ENCODE data around the gene ZDHHC24. TPM values are rescaled to one million over a fixed set of nuclear protein-coding genes. Genes with fewer than 3 reads are reported as not detected.
"Not testable (repeated sequence)": the region's sequence is repeated elsewhere in the genome, so short reads cannot be mapped to it uniquely, and the experiment has no call there.

Gene ZDHHC24
- total and polyA plus RNA-seq, 4 donors: 6.3 to 13.2 (median 8.0) TPM

DNA sequence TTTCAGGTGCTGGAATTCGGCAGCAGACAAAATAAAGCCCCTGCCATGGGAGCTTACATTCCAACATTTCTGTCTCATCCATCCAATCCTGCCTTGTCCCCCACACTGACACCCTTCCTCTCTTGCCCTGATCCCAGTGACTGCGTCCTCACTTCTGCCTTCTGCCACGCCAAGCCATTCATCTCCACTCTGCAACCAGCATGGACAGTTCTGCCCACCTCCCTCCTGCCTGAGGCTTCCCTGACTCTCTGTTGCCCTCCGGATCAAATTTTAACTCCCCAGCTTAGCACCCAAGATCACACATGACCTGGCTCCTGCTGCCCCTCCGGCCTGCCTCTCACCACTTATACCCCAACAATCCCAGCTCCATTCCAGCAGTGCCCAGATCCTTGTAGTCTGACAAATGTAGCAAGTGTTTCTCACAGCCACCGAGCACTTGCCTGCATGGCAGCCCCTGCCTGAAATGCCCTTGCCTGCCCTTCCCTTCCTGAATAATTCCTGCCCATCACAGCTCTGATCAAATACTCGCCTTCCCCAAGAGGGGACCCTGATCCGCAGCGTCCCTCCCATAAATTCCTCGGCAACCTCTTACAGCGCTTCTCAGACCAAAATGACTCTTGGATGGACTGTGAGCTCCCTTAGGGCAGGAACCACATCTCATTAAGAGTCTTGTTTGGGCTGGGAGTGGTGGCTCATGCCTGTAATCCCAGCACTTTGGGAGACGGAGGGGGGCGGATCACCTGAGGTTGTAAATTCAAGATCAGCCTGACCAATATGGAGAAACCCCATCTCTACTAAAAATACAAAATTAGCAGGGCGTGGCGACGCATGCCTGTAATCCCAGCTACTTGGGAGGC is 3.2 kb upstream of the ZDHHC24 start:
- H3K27ac ChIP-seq (ENCODE audit: low read depth, low read length): no peak overlapping the region
- DNase-seq (ENCODE audit: low read depth in 4 of 6, low spot score in 6 of 6): no peak
- H3K36me3 ChIP-seq (ENCODE audit: control insufficient read depth, insufficient read depth, low read length): no peaks in the 10 kb centered on the region
- H3K27me3 ChIP-seq (ENCODE audit: control insufficient read depth, insufficient read depth, low read length): peaks cover 4% of the 10 kb centered on the region
- H3K4me3 ChIP-seq (ENCODE audit: low read depth, low read length): no peak overlapping the region
- WGBS (ENCODE audit: insufficient coverage): 51% methylated on average over 12 of the region's 16 CpGs
- H3K4me1 ChIP-seq (ENCODE audit: control insufficient read depth, insufficient read depth, low read length): peaks cover 26% of the 10 kb centered on the region
- H3K9me3 ChIP-seq (ENCODE audit: control insufficient read depth, insufficient read depth, low read length): no peaks in the 10 kb centered on the region

DNA sequence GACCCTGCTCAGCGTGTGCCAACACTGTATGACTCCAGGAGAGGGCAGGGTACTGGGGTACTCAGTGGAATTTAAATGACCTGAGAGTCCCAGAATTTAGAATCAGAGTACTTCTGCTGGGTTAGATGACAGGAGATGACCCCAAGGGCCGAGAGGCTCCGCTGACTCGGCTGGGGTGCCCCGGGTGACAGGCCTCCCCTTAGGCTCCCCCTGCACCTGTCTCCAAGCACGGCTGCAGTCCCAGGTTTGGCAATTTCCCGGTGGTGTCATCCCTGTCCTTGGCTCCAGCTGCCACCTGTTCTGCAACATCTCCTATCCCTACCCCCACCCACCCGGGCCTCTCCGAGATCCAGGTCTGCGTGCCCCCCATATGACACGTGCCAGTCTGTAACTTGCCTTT is 2.2 kb upstream of the ZDHHC24 start:
- Histone ChIP-seq H3K9me3 (ENCODE audit: control insufficient read depth, insufficient read depth, low read length) (no peaks in the 10 kb centered on the region), H3K36me3 (ENCODE audit: control insufficient read depth, insufficient read depth, low read length) (peaks cover 9% of the 10 kb centered on the region), H3K4me1 (ENCODE audit: control insufficient read depth, insufficient read depth, low read length) (peaks cover 36% of the 10 kb centered on the region), H3K4me3 (ENCODE audit: low read depth, low read length) (no peak overlapping the region), H3K27ac (ENCODE audit: low read depth, low read length) (no peak overlapping the region), H3K27me3 (ENCODE audit: control insufficient read depth, insufficient read depth, low read length) (peaks cover 4% of the 10 kb centered on the region)
- no peak for DNase-seq (ENCODE audit: low read depth in 4 of 6, low spot score in 6 of 6)
- 45% methylated on average over 11 of the region's 11 CpGs for WGBS (ENCODE audit: insufficient coverage)

DNA sequence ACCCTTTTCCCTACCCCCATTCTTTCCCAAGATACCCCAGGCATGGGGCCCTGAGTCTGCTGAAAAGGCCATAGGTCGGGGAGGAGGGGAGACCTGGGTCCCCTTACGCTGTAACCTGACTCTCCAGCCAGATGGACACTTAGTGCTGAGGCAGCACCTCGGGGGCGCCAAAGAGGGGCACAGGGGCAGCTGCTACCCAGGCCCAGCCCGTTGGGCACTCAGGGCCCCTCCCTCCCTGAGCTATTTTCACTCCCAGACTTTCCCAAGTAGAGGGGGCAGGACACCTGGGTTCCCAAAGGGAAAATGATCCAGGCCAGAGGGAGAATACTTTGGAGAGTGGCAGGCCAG is 1.8 kb upstream of the ZDHHC24 start:
- H3K27me3 ChIP-seq (ENCODE audit: control insufficient read depth, insufficient read depth, low read length): peaks cover 4% of the 10 kb centered on the region
- no peaks in the 10 kb centered on the region for H3K9me3 ChIP-seq (ENCODE audit: control insufficient read depth, insufficient read depth, low read length)
- WGBS (ENCODE audit: insufficient coverage): 24% methylated on average over 4 of the region's 5 CpGs
- peaks cover 37% of the 10 kb centered on the region for H3K4me1 ChIP-seq (ENCODE audit: control insufficient read depth, insufficient read depth, low read length)
- no peak for DNase-seq (ENCODE audit: low read depth in 4 of 6, low spot score in 6 of 6)
- H3K4me3 ChIP-seq (ENCODE audit: low read depth, low read length): no peak overlapping the region
- H3K36me3 ChIP-seq (ENCODE audit: control insufficient read depth, insufficient read depth, low read length): peaks cover 13% of the 10 kb centered on the region
- H3K27ac ChIP-seq (ENCODE audit: low read depth, low read length): no peak overlapping the region

DNA sequence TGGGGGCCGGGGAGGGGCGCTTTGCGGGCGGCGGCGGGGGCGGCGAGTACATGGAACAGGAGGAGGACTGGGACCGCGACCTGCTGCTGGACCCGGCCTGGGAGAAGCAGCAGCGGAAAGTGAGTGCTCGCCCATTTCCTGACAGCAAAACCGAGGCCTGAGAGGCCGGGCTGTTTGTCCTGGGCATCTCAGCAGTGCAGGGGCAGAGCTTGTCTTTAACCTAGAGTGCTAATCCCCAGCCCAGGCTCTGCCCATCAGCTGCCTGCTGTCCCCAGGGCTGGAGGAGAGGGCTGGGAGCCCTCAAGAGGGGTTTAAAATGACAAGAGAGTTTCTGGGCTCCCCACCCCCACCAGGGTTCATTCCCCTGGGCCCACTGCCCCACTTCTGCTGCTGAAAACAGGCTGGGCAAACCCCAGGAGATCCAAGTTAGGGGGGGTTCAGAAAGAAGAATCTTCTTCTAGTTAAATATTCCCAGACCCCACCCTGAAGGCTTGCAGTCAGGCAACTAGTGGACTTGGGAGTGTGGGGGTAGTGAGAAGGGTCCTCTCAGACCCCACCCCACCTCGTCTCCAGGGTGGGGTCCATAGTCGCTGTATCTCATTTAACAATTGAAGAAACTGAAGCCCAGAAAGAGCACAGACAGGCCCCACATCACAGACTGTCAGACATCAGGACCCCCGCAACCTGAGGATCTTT is 1.3 kb upstream of the ZDHHC24 start:
- H3K27ac ChIP-seq (ENCODE audit: low read depth, low read length): no peak overlapping the region

DNA sequence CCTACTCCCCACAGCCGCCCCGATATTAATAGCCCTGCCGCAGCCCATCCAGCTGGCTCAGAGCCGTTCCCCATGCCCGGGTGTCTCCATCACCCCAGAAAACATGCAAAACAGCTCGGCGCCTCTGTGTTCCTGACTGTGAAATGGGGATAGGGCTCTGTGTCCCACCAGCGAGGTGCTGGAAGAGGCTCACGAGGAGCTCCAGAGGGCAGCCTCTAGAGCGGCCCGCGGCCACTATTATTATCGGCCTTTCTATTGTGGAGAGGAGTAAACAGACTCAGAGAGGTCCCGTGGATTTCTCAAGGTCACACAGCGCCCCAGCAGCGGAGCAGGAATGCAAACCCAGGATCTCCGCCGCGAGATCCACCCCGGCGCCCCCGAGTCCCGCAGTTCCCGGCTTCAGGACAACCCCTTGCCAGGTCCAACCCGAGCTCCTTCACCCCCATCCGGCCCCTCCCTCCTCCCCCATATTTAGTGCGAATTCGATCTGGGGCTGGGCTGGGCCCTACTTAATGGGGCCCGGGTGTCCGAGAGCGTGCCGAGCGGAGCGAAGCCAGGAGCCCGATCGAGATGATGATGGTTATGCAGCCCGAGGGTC is 619 bp upstream of the ZDHHC24 start, which contains the start of gene ACTN3:
Gene ACTN3, plus strand, starts transcription at position 536 of the 598 bp plus-strand sequence. Its CDS starts 35 bp downstream, at position 571.
- peak within 1 kb of the TSS; percentile 56 for H3K4me3 ChIP-seq (ENCODE audit: low read depth, low read length)
- no peak for DNase-seq (ENCODE audit: low read depth in 4 of 6, low spot score in 6 of 6)
- 3% methylated on average over 30 of the region's 37 CpGs for WGBS (ENCODE audit: insufficient coverage)
- H3K27me3 ChIP-seq (ENCODE audit: control insufficient read depth, insufficient read depth, low read length): peaks cover 4% of the 10 kb centered on the region
- peak within 1 kb of the TSS; percentile 33 for H3K27ac ChIP-seq (ENCODE audit: low read depth, low read length)
- H3K4me1 ChIP-seq (ENCODE audit: control insufficient read depth, insufficient read depth, low read length): peaks cover 37% of the 10 kb centered on the region
- no peaks in the 10 kb centered on the region for H3K9me3 ChIP-seq (ENCODE audit: control insufficient read depth, insufficient read depth, low read length)
- H3K36me3 ChIP-seq (ENCODE audit: control insufficient read depth, insufficient read depth, low read length): peaks cover 25% of the 10 kb centered on the region

More for the DNA sequence above, 1.3 kb upstream of the ZDHHC24 start:
- H3K4me1 ChIP-seq (ENCODE audit: control insufficient read depth, insufficient read depth, low read length): peaks cover 37% of the 10 kb centered on the region
- H3K27me3 ChIP-seq (ENCODE audit: control insufficient read depth, insufficient read depth, low read length): peaks cover 4% of the 10 kb centered on the region
- peaks cover 19% of the 10 kb centered on the region for H3K36me3 ChIP-seq (ENCODE audit: control insufficient read depth, insufficient read depth, low read length)
- no peak overlapping the region for H3K4me3 ChIP-seq (ENCODE audit: low read depth, low read length)
- H3K9me3 ChIP-seq (ENCODE audit: control insufficient read depth, insufficient read depth, low read length): no peaks in the 10 kb centered on the region
- no peak for DNase-seq (ENCODE audit: low read depth in 4 of 6, low spot score in 6 of 6)
- WGBS (ENCODE audit: insufficient coverage): 14% methylated on average over 15 of the region's 18 CpGs

DNA sequence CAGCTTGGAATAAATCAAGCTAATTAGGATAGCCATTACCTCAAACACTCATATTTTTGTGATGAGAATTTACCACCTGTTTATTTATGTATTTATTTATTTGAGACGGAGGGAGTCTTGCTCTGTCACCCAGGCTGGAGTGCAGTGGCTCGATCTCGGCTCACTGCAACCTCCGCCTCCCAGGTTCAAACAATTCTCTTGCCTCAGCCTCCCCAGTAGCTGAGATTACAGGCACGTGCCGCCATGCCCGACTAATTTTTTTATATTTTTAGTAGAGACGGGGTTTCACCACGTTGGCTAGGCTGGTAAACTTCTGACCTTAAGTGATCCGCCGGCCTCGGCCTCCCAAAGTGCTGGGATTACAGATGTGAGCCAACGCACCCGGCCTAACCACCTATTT is 896 bp downstream of the ZDHHC24 start:
- H3K9me3 ChIP-seq (ENCODE audit: control insufficient read depth, insufficient read depth, low read length); H3K27me3 ChIP-seq (ENCODE audit: control insufficient read depth, insufficient read depth, low read length); H3K4me3 ChIP-seq (ENCODE audit: low read depth, low read length); H3K27ac ChIP-seq (ENCODE audit: low read depth, low read length); DNase-seq (ENCODE audit: low read depth in 4 of 6, low spot score in 6 of 6): not testable (repeated sequence)
- H3K4me1 ChIP-seq (ENCODE audit: control insufficient read depth, insufficient read depth, low read length): peaks cover 37% of the 10 kb centered on the region
- H3K36me3 ChIP-seq (ENCODE audit: control insufficient read depth, insufficient read depth, low read length): peaks cover 29% of the 10 kb centered on the region
- WGBS (ENCODE audit: insufficient coverage): 88% methylated on average over 8 of the region's 14 CpGs

DNA sequence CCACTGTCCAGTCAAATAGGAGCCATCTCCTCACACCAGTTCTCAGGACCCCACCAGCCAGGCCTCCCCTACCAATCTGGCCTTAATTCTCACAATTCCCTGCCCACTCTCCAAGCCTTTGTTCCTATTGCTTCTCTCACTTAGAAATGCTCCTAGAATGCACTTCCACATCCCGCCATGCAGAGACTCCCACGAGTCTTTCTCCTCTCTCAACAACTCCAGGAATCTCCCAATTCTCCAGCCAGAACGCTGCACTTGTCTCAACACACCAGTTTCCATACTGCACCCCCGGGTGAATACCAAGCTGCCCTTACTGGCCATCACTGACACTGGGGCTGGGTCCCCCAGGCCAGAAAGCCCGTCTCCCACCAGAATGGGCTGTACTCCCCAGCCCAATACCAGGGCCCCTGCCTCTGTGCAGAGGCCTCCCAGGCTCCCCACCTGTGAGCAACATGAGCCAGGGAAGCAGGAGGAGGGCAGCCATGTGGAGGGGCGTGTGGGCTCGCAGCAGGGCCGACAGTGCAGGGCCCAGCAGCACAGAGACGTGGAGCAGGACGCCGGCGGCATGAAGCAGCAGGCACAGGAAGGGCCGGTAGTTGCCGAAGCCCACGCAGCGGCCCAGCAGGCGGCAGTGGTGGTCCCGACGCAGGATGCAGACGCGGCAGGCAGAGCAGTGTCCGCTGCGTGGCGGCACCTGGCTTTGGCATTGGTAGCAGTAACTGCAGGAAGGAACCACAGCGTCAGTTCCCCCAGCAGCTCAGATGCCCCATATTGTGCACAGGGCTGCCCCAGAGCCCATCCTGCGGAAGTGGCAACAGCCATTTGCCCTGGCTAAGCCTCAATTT is 2.4 kb downstream of the ZDHHC24 start:
- H3K27ac ChIP-seq (ENCODE audit: low read depth, low read length): peak overlapping the region; percentile 57
- peaks cover 44% of the 10 kb centered on the region for H3K36me3 ChIP-seq (ENCODE audit: control insufficient read depth, insufficient read depth, low read length)
- H3K4me1 ChIP-seq (ENCODE audit: control insufficient read depth, insufficient read depth, low read length): peaks cover 37% of the 10 kb centered on the region
- no peaks in the 10 kb centered on the region for H3K9me3 ChIP-seq (ENCODE audit: control insufficient read depth, insufficient read depth, low read length)
- 17% methylated on average over 26 of the region's 26 CpGs for WGBS (ENCODE audit: insufficient coverage)
- H3K27me3 ChIP-seq (ENCODE audit: control insufficient read depth, insufficient read depth, low read length): peaks cover 2% of the 10 kb centered on the region
- DNase-seq (ENCODE audit: low read depth in 4 of 6, low spot score in 6 of 6): peak in 4 of 6 donors; percentile 45 to 87 (median 62)
- peak overlapping the region; percentile 12 for H3K4me3 ChIP-seq (ENCODE audit: low read depth, low read length)

DNA sequence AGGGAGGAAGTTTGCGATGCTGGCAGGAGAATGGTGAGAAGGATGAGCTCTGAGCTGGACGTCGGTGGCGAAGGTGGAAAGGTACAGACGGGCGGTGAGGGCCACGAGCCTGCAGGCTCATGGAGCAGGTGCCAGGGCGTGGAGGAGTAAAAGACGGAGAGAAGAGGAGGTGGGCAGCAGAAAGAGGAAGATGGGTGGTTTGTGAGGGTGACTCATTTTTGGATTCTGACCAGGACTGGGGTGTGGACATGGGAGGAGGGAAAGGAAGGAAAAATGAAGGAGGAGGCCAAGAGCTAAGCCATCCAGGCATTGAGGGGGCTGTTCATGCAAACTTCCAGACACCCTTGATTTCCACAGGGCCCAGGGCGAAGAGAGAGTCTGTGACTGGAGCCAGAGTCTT is 3.5 kb downstream of the ZDHHC24 start:
- H3K4me1 ChIP-seq (ENCODE audit: control insufficient read depth, insufficient read depth, low read length): peaks cover 34% of the 10 kb centered on the region

DNA sequence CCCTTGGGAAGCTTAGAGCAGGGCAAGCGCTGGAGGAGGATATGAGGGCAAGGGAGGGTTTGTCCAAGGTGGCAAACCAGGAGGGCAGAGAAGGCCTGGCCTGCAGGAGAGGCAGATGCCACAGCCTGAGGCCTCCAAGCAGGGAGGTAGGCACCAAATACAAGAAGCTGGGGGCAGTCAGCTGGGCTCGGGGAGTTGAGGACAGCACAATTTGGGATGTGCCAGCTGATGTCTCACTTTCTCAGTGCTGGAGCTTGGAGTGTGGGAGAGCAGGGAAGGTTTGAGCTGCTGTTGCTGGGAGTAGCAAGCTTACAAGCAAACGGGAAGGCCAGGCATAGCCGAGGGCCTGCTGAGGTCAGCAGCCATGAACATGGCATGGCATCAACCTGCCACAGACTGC is 4.0 kb downstream of the ZDHHC24 start:
- Histone ChIP-seq H3K27ac (ENCODE audit: low read depth, low read length) (no peak overlapping the region), H3K27me3 (ENCODE audit: control insufficient read depth, insufficient read depth, low read length) (peaks cover 2% of the 10 kb centered on the region), H3K9me3 (ENCODE audit: control insufficient read depth, insufficient read depth, low read length) (no peaks in the 10 kb centered on the region), H3K36me3 (ENCODE audit: control insufficient read depth, insufficient read depth, low read length) (peaks cover 59% of the 10 kb centered on the region), H3K4me1 (ENCODE audit: control insufficient read depth, insufficient read depth, low read length) (peaks cover 31% of the 10 kb centered on the region), H3K4me3 (ENCODE audit: low read depth, low read length) (no peak overlapping the region)
- DNase-seq (ENCODE audit: low read depth in 4 of 6, low spot score in 6 of 6): no peak
- WGBS (ENCODE audit: insufficient coverage): 90% methylated on average over 4 of the region's 4 CpGs

More for the DNA sequence above, 3.5 kb downstream of the ZDHHC24 start:
- Histone ChIP-seq H3K4me3 (ENCODE audit: low read depth, low read length) (no peak overlapping the region), H3K36me3 (ENCODE audit: control insufficient read depth, insufficient read depth, low read length) (peaks cover 54% of the 10 kb centered on the region), H3K9me3 (ENCODE audit: control insufficient read depth, insufficient read depth, low read length) (no peaks in the 10 kb centered on the region), H3K27ac (ENCODE audit: low read depth, low read length) (no peak overlapping the region), H3K27me3 (ENCODE audit: control insufficient read depth, insufficient read depth, low read length) (peaks cover 2% of the 10 kb centered on the region)
- 95% methylated on average over 9 of the region's 10 CpGs for WGBS (ENCODE audit: insufficient coverage)
- DNase-seq (ENCODE audit: low read depth in 4 of 6, low spot score in 6 of 6): no peak
